Neuronal stem cell (in vitro differentiated cells): ENCODE data around the gene FGFR4.

Experiments used
- DNase-seq: peaks from one replicate; pipeline ENCODE4 v3.0.0-alpha.2; 2013; ENCODE audit warnings: low spot score
- H2AFZ ChIP-seq: one replicate; pipeline ENCODE4 v1.6.1; 2013; ENCODE audit warnings: mild to moderate bottlenecking, low read length, inconsistent platforms
- H2AK5ac ChIP-seq: 2 replicates; pipeline ENCODE4 v1.6.1; 2013; ENCODE audit warnings: low read depth, mild to moderate bottlenecking, inconsistent platforms, low read length, moderate library complexity, mixed read lengths
- H2BK120ac ChIP-seq: 2 replicates; pipeline ENCODE4 v1.6.1; 2013; ENCODE audit warnings: low read depth, mild to moderate bottlenecking, inconsistent platforms, low read length, moderate library complexity, mixed read lengths
- H2BK12ac ChIP-seq: one replicate; pipeline ENCODE4 v1.6.1; 2013; ENCODE audit warnings: low read length, inconsistent platforms
- H2BK15ac ChIP-seq: 2 replicates; pipeline ENCODE4 v1.6.1; 2013; ENCODE audit warnings: mild to moderate bottlenecking, low read length, inconsistent platforms, mixed read lengths
- H2BK5ac ChIP-seq: one replicate; pipeline ENCODE4 v1.6.1; 2013; ENCODE audit warnings: inconsistent platforms, mild to moderate bottlenecking, low read length, moderate library complexity
- H3K14ac ChIP-seq: one replicate; pipeline ENCODE4 v1.6.1; 2013; ENCODE audit warnings: low read length, inconsistent platforms
- H3K18ac ChIP-seq: 2 replicates; pipeline ENCODE4 v1.6.1; 2013; ENCODE audit warnings: low read length, inconsistent platforms
- H3K23ac ChIP-seq: 2 replicates; pipeline ENCODE4 v1.6.1; 2013; ENCODE audit warnings: low read depth, mild to moderate bottlenecking, mixed read lengths, low read length, inconsistent platforms; ENCODE audit not compliant: poor library complexity
- H3K27ac ChIP-seq: replicated peaks from 3 replicates; pipeline ENCODE4 v1.5.1; 2013; ENCODE audit warnings: low read length, inconsistent platforms
- H3K27me3 ChIP-seq, 3 experiments: 2 replicates each; pipeline ENCODE4 v1.6.1; 2013; ENCODE audit warnings: low read length in 3 of 3, mild to moderate bottlenecking in 2 of 3, inconsistent platforms in 1 of 3, low read depth in 1 of 3, mixed read lengths in 1 of 3, moderate library complexity in 1 of 3; ENCODE audit not compliant: control insufficient read depth in 3 of 3, insufficient read depth in 3 of 3
- H3K36me3 ChIP-seq, 2 donors: replicated peaks in 1 of 2; 2 replicates each; pipeline ENCODE4 v1.6.1; 2013; ENCODE audit warnings: low read length in 2 of 2; ENCODE audit not compliant: control insufficient read depth in 2 of 2, insufficient read depth in 2 of 2
- H3K4ac ChIP-seq: 2 replicates; pipeline ENCODE4 v1.6.1; 2013; ENCODE audit warnings: inconsistent platforms, mild to moderate bottlenecking, low read length, moderate library complexity
- H3K4me1 ChIP-seq, 2 donors: 1 replicate in 1 of 2; 2 replicates in 1 of 2; pipeline ENCODE4 v1.6.1; 2013; ENCODE audit warnings: low read length in 2 of 2, low read depth in 1 of 2; ENCODE audit not compliant: control insufficient read depth in 2 of 2, insufficient read depth in 1 of 2
- H3K4me2 ChIP-seq: one replicate; pipeline ENCODE4 v1.6.1; 2013; ENCODE audit warnings: mild to moderate bottlenecking, low read length, inconsistent platforms; ENCODE audit not compliant: insufficient read depth, poor library complexity, severe bottlenecking
- H3K4me3 ChIP-seq, 2 donors: 2 replicates each; pipeline ENCODE4 v1.5.1; 2013; ENCODE audit warnings: low read length in 2 of 2, mild to moderate bottlenecking in 2 of 2, inconsistent platforms in 1 of 2, moderate library complexity in 1 of 2
- H3K79me1 ChIP-seq: one replicate; pipeline ENCODE4 v1.6.1; 2013; ENCODE audit warnings: low read depth, mild to moderate bottlenecking, inconsistent platforms, low read length, moderate library complexity
- H3K9ac ChIP-seq: one replicate; pipeline ENCODE4 v1.6.1; 2013; ENCODE audit warnings: mild to moderate bottlenecking, low read depth, low read length, inconsistent platforms; ENCODE audit not compliant: poor library complexity
- H3K9me3 ChIP-seq, 2 donors: replicated peaks in 1 of 2; 2 replicates each; pipeline versions ENCODE3 to v1.6.1; 2013; ENCODE audit warnings: low read length in 2 of 2, mild to moderate bottlenecking in 2 of 2, inconsistent platforms in 1 of 2, low read depth in 1 of 2, mixed read lengths in 1 of 2, moderate library complexity in 1 of 2; ENCODE audit not compliant: control insufficient read depth in 2 of 2, insufficient read depth in 1 of 2
- H4K8ac ChIP-seq: one replicate; pipeline ENCODE4 v1.6.1; 2013; ENCODE audit warnings: low read depth, mild to moderate bottlenecking, inconsistent platforms, low read length, moderate library complexity
- H4K91ac ChIP-seq: one replicate; pipeline ENCODE4 v1.6.1; 2013; ENCODE audit warnings: low read length, low read depth, mild to moderate bottlenecking, inconsistent platforms; ENCODE audit not compliant: poor library complexity
- WGBS, 2 donors: extraction: QIAGEN DNeasy Blood & Tissue Kit; methylation state at CpG; one replicate each; pipeline ENCODE4 v1.1.7; 2013; ENCODE audit warnings: missing lambda C conversion rate in 2 of 2, mixed read lengths in 1 of 2; ENCODE audit not compliant: insufficient read length in 2 of 2, insufficient replicate concordance in 1 of 2; ENCODE audit errors: extremely low coverage in 2 of 2; 5-methylcytosine and 5-hydroxymethylcytosine counted together

The FGFR4 gene

DNA sequence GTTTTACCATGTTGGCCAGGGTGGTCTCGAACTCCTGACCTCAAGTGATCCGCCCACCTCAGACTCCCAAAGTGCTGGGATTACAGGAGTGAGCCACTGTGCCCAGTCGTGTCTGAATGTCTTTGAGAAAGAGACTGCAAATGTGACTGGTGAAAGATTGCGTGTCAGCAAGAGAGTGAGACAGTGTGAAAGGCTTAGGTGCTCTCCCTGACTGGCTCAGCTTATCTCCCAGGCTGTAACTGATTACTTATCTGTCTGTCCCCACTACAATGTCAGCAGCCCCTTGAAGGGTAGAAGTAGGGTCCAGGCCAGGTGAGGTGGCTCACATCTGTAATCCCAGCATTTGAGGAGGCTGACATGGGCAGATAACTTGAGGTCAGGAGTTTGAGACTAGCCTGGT is 3.4 kb upstream of the FGFR4 start:
- Histone ChIP-seq H4K91ac (no peak overlapping the region), H2BK12ac (no peak overlapping the region), H3K9ac (no peak overlapping the region), H3K4ac (no peak overlapping the region), H2BK120ac (no peak overlapping the region), H3K23ac (no peak overlapping the region), H3K4me1 (peaks cover 4 to 14% of the 10 kb centered on the region in 2 donors), H3K4me2 (no peak overlapping the region), H3K9me3 (no peaks in the 10 kb centered on the region), H2BK5ac (no peak overlapping the region), H2AFZ (no peak overlapping the region), H2BK15ac (no peak overlapping the region), H3K14ac (no peak overlapping the region), H3K27ac (no peak overlapping the region), H3K36me3 (peaks cover 0 to under 1% of the 10 kb centered on the region in 2 donors), H3K27me3 (peaks cover 0 to 27% (median 4%) of the 10 kb centered on the region in 3 experiments), H2AK5ac (no peak overlapping the region), H3K18ac (peak overlapping the region; percentile 48), H3K79me1 (peaks cover 2% of the 10 kb centered on the region), H3K4me3 (no peak overlapping the region), H4K8ac (no peak overlapping the region)
- DNase-seq, result no peak
- no CpG with 5 or more reads among the region's 4 CpGs for WGBS, 2 donors

GRCh38 chr5:177084175-177084574 is 2.5 kb upstream of the FGFR4 start:
- Histone ChIP-seq H3K4me1 (peaks cover 4 to 14% of the 10 kb centered on the region in 2 donors), H2BK5ac (no peak overlapping the region), H2AFZ (no peak overlapping the region), H4K8ac (no peak overlapping the region), H3K23ac (peak overlapping the region; percentile 86), H3K18ac (peak overlapping the region; percentile 72), H3K27ac (no peak overlapping the region), H3K36me3 (peaks cover 0 to 2% of the 10 kb centered on the region in 2 donors), H3K4me2 (no peak overlapping the region), H3K79me1 (peaks cover 2% of the 10 kb centered on the region), H3K4ac (no peak overlapping the region), H3K9ac (no peak overlapping the region), H2BK15ac (peak overlapping the region; percentile 88), H4K91ac (no peak overlapping the region), H2BK12ac (peak overlapping the region; percentile 66), H3K4me3 (no peak overlapping the region), H3K9me3 (no peaks in the 10 kb centered on the region), H2BK120ac (no peak overlapping the region), H2AK5ac (peak overlapping the region; percentile 56), H3K14ac (no peak overlapping the region), H3K27me3 (peaks cover 0 to 35% (median 4%) of the 10 kb centered on the region in 3 experiments)
- no peak for DNase-seq
- no CpG with 5 or more reads among the region's 4 CpGs for WGBS, 2 donors

DNA sequence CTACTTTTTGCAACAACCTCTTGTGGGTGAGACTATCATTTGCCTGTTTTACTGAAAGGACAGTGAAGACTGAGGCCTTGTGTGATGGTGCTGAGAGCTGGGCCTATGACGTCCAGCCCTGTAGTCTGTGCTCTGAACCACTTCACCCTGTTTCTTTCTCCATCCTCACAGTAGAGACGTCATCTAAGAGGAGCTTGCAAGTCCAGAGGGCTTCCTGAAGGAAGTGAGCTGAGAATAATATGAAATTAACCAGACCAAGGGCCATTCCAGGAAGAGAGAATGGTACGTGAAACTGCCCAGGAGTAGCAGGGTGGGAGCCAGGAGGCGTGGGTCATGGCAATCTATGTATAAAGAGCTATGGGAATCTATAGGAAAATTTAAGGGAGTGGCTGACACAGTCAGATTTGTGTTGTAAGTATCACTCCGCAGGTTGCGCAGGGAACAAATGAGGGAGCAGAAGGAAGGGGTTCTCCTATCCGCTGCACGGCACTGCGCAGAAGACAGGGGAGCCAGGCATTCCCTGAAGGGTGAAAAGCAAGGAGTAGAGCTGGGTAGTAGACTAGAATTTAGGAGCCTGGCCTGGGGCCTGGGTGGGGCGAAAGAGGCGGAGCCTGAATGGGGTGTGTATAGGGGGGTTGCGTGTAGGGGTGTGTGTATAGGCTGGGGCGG is 596 bp upstream of the FGFR4 start:
- H3K4me1 ChIP-seq, result peaks cover 4 to 16% of the 10 kb centered on the region in 2 donors

GRCh38 chr5:177087398-177088005 is 787 bp downstream of the FGFR4 start:
- peak overlapping the region; percentile 93 for H3K18ac ChIP-seq
- no peak overlapping the region for H4K8ac ChIP-seq
- H3K4me1 ChIP-seq, result peaks cover 4 to 16% of the 10 kb centered on the region in 2 donors
- peak overlapping the region; percentile 99 for H3K23ac ChIP-seq
- peak overlapping the region in 1 of 2 donors; percentile 88 for H3K4me3 ChIP-seq
- peak overlapping the region; percentile 85 for H2AFZ ChIP-seq
- H3K36me3 ChIP-seq, result peaks cover 0 to 10% of the 10 kb centered on the region in 2 donors
- H3K9me3 ChIP-seq, result no peaks in the 10 kb centered on the region
- H3K9ac ChIP-seq, result peak overlapping the region; percentile 30
- peaks cover 2% of the 10 kb centered on the region for H3K79me1 ChIP-seq
- peak overlapping the region; percentile 16 for H2BK12ac ChIP-seq
- H2BK5ac ChIP-seq, result no peak overlapping the region
- peak overlapping the region; percentile 67 for H3K4me2 ChIP-seq
- H3K27me3 ChIP-seq, result peaks cover 0 to 60% (median 6%) of the 10 kb centered on the region in 3 experiments
- DNase-seq, result peak; percentile 36
- no peak overlapping the region for H2BK15ac ChIP-seq
- no peak overlapping the region for H3K4ac ChIP-seq
- WGBS, 2 donors, result no CpG with 5 or more reads among the region's 23 CpGs
- H2AK5ac ChIP-seq, result peak overlapping the region; percentile 95
- no peak overlapping the region for H3K27ac ChIP-seq
- H2BK120ac ChIP-seq, result peak overlapping the region; percentile 74
- H3K14ac ChIP-seq, result peak overlapping the region; percentile 90
- H4K91ac ChIP-seq, result no peak overlapping the region

More for the DNA sequence above, 596 bp upstream of the FGFR4 start:
- DNase-seq, result no peak
- H3K27ac ChIP-seq, result peak overlapping the region; percentile 3
- H2BK5ac ChIP-seq, result no peak overlapping the region
- no peak overlapping the region for H2BK120ac ChIP-seq
- no peak overlapping the region for H2BK12ac ChIP-seq
- no peak overlapping the region for H2BK15ac ChIP-seq
- H3K9ac ChIP-seq, result no peak overlapping the region
- H3K18ac ChIP-seq, result no peak overlapping the region
- H3K23ac ChIP-seq, result no peak overlapping the region
- no peaks in the 10 kb centered on the region for H3K9me3 ChIP-seq
- peak overlapping the region; percentile 31 for H2AFZ ChIP-seq
- peaks cover 2% of the 10 kb centered on the region for H3K79me1 ChIP-seq
- H3K14ac ChIP-seq, result no peak overlapping the region
- H3K36me3 ChIP-seq, result peaks cover 0 to 7% of the 10 kb centered on the region in 2 donors
- no peak overlapping the region for H4K91ac ChIP-seq
- no peak overlapping the region for H2AK5ac ChIP-seq
- no peak overlapping the region for H3K4ac ChIP-seq
- H3K4me2 ChIP-seq, result peak overlapping the region; percentile 37
- H3K27me3 ChIP-seq, result peaks cover 0 to 54% (median 6%) of the 10 kb centered on the region in 3 experiments
- no CpG with 5 or more reads among the region's 13 CpGs for WGBS, 2 donors
- H3K4me3 ChIP-seq, result no peak overlapping the region
- H4K8ac ChIP-seq, result no peak overlapping the region
